Measurements from ENCODE around the gene SNX24. TPM values are rescaled to one million over a fixed set of nuclear protein-coding genes. Genes with fewer than 3 reads are reported as not detected.

Gene SNX24
- total RNA-seq, 1 experiment from 2014 or later: 21.8 TPM

Other genes with a start within 250 kb of the SNX24 start
- gene SNX2, start 70.5 kb upstream of the SNX24 start, total RNA-seq (2014; rRNA removed; shearing (Covaris generic); ENCODE audit: low replicate concordance): 61.7 and 105 TPM in 2 replicates
- 30.6 and 38.7 TPM in 2 replicates for gene PPIC, start 191.1 kb downstream of the SNX24 start, total RNA-seq (2014; rRNA removed; shearing (Covaris generic); ENCODE audit: low replicate concordance)
- gene PRDM6, start 243.6 kb downstream of the SNX24 start, total RNA-seq (2014; rRNA removed; shearing (Covaris generic); ENCODE audit: low replicate concordance): 0.13 and 0.32 TPM in 2 replicates